SK-MEL-5 (cell line): ENCODE results near the gene DRGX. TPM values are rescaled to one million over a fixed set of nuclear protein-coding genes. Genes with fewer than 3 reads are reported as not detected.

Experiments
- DNase-seq: peaks from one replicate; pipeline ENCODE4 v3.0.0-alpha.2; 2016; ENCODE audit warnings: low read depth, low spot score
- in situ Hi-C: cut with HindIII; loops from 2 replicates; pipeline ENCODE4 v1.10.0; 2016; ENCODE audit warnings: low sequenced_read_pairs, high pct_unique_total_duplicates, low pct_unique_long_range_greater_than_20kb
- total RNA-seq: library from RNA; depleted of rRNA; stranded (reverse); fragments of >200 nt; shearing (Covaris generic); gene quantifications from 2 replicates; pipeline ENCODE4 v1.2.3, GENCODE V29; 2014

Gene DRGX
- total RNA-seq, 1 experiment from 2014 or later, result not detected

DNA sequence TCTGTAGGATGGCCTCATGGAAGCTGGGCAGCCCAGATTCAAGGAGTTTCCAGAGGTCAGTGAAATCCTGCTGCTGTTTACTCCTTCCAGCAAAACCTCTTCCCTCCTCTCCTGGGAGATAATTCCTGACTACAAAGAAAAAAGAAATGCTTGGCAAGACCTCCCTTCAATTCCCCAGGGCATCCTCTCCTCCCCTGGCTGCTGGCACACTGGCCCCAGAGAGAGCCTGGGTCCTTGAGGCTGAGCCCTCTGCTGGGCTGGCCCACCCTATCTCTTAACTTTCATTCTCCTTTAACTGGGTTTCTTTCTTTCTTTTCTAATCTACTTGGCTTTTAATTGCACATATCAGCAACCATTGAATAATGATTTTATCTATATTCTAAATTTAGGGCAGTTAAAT lies 7.7 kb downstream of the DRGX start:
- in situ Hi-C loops, result no loop called here
- no peak for DNase-seq

DNA sequence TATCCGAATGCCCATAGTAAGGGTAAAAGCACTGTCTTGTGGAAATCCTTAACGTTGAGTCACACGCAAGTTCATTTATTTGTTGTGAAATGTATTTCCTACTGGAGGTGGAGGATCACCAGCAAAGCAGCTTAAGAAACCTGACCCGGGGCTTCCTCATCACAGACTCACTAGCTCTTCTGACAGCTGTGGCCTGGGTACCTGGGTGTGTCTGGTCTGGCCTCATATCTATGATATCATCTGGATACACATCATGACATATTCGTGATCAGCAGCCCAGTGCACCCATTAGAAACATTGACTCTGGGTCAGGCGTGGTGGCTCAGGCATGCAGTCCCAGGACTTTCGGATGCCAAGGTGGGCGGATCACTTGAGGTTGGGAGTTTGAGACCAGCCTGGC lies 8.8 kb downstream of the DRGX start:
- in situ Hi-C loops, result no loop called here
- DNase-seq, result no peak

DNA sequence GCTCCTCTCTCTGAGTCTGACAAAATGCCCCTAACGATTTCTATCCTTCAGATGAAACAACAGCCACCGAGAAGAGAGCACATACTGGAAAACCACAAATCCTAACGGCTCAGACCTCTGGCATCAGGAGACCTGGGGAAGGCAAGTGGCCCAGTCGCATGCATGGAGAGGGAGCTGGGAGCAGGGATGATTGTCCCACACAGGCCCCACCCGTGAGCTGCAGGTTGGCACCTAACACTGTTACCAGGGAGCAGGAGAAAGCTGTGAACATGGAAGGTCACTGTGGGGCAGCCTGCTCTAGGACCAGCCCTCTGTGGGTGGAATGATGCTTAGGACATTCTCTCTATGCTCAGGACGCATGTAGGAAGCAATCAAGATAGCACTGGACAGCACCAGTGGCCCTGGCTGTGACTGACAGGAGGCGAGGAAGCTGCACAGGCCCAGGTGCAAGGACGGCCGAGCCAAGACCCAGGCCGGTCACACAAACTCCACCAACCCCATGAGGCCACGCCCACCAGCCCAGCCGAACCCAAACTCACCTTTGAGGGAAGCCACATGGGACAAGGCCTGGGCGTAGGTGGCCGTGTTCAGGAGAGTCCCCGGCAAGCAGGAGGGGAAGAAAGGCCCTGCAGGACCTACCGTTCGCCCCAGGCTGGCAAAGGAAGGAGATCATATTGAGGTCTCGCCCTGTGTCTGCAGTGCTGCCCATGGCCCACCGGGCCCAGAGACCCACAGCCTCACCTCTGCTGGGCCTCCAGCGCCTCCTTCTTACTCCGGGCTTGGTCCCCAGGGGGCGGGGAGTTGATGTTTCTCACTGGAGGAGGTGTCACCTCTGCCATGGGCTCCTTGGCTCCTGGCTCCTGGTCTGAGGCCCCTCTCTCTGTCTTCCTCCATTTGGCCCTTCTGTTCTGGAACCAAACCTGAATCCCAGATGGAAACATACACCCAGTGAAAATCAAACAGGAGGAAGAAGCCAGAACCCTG lies 9.7 kb downstream of the DRGX start:
- in situ Hi-C loops, result no loop called here
- no peak for DNase-seq

DNA sequence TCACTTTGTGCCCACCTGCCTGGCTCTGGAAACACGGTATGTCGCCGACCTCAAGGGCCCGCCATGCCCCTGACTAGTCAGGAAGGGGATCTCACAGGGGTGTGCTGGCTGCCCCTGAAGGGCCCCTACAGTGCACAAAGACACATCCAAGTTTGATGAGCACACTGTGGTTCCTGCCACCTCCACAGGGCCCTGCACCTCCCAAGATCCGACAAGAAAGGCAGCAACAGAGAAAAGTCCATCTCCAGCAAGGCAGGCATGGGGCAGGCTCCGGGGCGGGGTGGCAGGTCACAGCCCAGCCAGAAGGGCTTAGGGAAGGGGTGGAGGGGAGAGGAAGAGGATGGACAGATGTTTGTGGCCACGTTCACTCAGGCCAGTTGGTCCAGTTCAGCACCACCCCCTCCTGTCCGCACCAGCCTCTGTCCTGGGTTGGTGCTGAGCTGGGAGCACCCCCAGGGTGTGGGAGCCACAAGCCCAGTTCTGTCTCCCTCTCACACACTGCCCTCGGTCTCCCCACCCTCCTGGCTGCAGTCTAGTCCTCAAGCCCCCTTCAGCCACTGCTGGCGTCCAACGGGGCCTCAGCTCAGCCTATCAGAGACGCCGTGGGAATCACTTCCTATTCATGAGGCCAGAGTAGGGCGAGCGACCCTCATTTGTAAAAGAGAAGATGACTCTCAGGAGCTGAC lies 11.5 kb downstream of the DRGX start:
- in situ Hi-C loops, result no loop called here
- no peak for DNase-seq

DNA sequence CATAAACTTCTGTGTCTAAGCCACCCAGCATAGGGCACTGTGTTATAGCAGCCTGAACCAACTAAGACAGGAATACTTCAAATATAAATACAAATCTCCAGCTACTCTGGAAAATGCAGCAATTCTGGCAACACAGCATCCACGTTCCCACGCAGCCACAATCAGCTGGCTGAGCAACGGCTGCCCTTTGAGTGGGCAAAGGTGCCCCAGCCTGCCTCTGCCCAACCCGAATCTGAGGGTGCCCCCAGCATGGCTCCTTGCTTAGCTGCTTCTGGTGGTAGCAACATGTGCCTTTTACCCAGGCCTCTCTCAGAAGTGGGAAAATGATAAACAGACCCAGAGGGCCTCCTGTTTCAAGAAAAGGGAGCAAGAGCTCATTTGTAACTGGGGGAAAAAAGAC lies 12.0 kb downstream of the DRGX start:
- no peak for DNase-seq
- in situ Hi-C loops, result no loop called here

DNA sequence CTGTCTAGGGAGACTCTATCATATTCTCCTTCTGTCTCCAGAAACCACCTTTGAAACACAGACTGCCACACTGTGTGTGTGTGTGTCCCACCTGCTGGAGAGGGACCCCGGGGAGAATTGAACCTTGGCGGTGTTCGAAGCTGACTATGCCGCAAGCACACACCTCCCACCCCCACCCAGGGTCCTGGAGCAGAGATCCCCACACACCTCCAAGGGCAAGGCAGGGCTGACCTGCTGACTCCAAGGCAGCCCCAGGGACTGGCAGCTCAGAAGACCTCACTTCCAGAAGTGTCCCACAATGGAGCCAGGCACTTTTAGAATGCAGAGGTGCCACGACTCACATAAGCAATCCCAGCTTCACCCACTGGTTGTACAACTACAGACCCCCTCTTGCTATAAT lies 13.1 kb downstream of the DRGX start:
- in situ Hi-C loops, result no loop called here
- no peak for DNase-seq

DNA sequence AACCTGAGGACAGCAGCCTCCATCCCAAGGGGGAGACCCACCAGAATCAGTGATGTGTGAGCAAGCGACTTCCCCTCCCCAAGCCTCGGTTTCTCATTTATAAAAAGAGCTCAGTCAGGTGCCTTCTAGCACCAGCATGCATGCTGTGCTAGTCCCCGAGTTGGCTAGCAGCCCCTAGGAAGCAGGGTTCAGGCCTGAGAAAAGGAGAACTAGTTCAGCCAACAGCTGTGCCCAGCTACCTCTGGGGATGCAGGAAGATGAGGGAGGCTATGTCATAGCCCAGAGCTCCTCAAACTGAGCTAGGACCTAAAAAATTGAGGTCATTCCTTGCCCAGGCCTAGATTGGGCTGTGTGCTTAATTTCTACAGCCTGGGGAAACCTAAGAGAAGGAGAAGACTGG lies 13.7 kb downstream of the DRGX start:
- no peak for DNase-seq
- in situ Hi-C loops, result no loop called here

DNA sequence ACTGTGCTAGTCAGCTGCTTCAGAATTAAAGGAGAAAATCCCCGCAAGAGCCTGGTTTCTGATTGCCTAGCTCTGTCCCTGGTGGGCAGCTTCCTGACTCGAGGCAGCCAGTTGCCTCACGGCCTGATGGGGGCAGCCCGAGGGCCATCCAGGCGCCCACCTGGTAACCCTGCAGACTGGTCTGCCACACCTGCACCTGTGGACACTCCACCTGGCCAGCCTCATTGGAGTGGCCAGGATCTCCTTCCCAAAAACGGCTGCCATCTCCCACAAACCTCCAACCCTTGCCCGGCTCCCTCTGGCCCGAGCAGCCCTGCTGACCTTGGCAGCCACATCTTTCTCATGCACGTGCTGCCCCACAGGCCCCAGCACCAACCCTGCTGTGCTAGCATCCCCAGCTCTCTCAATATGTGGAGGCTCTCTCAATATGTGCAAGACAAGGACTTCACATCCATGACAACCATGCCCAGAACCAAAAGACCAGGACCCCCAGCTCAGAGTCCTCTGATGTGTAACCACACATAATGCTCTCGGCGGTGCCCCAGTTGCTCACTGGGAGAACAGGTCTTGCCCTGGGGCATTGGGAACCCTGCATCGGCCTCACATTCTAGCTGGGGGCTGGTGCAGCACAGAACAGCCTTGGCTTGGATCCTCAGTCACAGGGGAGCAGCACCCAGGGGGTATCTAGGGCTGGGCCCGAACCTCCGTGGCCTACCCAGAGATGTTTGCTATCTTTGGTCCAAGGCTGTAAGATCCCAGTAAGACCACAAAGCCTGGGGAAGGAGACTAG lies 14.6 kb downstream of the DRGX start:
- in situ Hi-C loops, result no loop called here

DNA sequence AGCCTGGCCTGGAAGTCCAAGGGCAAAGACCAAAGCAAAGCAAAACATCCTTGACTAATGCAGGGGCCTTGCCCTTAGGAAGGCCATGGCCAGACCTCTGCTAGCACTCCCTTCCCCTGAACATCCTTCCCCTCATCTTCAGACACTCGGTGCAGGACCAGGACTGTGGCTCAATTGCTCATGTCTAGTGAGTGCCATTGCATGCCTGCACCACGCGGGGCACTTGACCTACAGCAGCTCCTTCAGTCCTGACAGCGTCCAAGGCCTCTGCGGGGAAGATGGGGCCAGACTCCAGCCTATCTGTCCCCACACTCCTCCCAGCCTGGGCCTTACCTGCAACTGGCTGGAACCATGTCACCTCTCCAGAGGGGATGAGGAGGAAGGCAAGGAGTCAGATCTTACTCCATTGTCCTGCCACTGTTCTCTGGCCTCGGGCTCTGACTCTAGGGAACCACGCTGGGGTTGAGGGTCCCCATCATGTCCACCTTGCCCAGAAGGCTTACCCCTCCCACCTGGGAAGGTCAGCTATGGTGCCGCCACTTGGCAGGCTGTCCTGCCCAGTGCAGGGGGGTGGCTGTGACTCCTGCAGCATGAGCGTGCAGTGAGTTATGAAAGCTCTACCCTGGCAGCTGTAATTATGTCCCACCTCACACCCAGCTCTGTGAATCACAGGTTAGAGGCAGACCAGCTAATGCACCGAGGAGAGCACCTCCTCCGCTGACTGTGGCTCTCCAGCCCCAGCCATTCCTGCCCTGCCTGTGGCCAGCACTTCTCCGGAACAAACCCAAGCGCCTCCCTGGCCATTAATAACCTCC lies 16.1 kb downstream of the DRGX start:
- in situ Hi-C loops, result no loop called here
- peak; percentile 57 for DNase-seq

More for the DNA sequence above, 14.6 kb downstream of the DRGX start:
- no peak for DNase-seq

DNA sequence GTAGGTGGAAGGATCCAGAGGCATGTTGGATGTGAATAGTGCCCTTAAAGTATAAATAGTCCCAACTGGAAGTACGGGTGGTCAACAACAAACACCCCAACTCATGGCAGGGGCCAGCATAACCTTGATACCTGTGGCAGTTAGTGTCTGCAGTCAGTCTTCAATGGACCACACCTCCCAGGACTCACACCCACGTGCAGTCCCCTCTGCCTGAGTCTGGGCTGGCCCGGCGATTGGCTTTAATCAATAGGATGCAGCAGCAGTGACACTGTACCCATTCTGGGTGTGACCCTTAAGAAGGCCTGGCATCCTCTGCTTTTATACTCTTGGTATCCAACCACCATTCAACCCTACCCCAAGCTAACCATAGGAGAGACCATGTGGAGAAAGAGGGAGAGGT lies 18.6 kb downstream of the DRGX start:
- in situ Hi-C loops, result no loop called here
- DNase-seq, result no peak

DNA sequence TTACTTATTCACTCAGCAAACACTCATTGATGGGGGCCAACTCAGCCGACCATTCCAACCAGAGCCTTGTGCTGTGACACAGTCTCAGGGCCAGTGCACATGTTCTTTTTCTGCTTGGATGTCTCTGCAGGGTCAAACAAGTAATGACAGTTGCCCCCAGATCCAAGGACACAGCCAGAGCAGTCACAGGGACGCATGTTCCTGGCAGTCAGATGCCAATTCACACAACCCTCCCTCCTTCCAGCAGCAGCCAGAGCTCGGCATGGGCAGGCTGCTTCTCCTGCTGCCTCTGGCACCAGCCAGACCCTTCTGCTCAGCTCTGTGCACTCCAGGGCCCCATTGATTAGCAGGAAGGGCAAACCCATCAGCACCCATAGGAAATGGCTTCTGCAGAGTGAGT lies 20.3 kb downstream of the DRGX start:
- no peak for DNase-seq
- in situ Hi-C loops, result no loop called here

DNA sequence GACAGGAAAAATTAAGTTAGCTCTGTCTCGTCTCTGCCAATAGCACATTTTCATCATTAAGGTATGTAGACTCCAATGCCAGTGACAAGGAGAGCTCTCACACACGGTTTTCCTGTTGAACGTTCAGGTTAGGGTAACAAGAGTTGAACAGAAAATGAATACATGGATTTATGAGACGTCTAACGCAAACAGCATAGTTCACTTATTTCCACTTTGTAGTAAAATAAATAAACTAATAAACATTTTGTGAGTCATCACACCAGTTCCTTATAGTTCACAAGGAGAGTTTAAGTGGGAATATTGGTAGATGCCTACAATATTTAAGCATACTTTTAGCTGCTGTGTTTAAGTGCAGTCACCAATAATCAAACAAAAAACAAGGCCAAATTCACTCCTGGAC lies 21.1 kb downstream of the DRGX start:
- no peak for DNase-seq
- in situ Hi-C loops, result no loop called here

DNA sequence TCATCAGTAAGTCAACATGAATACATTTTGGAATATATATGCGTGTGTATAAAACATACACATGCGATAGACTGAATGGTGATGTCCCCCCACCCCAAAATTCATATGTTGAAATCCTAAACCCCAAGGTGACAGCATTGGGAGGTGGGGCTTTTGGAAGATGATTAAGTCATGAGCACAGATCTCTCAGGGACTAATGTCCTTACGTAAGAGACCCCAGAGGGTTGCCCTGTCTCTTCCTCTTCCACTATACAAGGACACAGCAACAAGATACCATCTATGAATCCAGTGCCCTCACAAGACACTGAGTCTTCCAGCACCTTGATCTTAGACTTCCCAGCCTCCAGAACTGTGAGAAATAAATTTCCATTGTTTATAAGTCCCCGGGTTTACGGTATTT lies 22.5 kb downstream of the DRGX start:
- in situ Hi-C loops, result no loop called here
- DNase-seq, result no peak

DNA sequence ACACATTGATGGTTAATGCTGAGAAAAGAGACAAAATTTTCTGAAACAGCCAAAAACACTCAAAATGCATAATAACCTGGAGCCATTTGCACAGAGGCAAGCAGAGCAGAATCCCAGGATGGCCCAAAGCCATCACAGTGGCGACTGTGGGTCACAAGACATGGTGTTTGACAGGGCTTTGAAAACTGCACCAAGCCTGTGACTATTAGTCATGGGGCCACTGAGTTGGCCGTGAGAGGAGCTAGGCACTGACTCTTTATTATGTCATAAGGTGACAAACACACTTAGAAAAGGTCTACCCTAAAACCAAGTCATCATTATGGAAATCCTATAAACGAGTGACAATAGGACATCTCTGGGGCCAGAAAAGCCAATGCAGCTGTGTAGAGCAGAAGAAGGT lies 23.9 kb downstream of the DRGX start:
- DNase-seq, result no peak
- in situ Hi-C loops, result no loop called here

DNA sequence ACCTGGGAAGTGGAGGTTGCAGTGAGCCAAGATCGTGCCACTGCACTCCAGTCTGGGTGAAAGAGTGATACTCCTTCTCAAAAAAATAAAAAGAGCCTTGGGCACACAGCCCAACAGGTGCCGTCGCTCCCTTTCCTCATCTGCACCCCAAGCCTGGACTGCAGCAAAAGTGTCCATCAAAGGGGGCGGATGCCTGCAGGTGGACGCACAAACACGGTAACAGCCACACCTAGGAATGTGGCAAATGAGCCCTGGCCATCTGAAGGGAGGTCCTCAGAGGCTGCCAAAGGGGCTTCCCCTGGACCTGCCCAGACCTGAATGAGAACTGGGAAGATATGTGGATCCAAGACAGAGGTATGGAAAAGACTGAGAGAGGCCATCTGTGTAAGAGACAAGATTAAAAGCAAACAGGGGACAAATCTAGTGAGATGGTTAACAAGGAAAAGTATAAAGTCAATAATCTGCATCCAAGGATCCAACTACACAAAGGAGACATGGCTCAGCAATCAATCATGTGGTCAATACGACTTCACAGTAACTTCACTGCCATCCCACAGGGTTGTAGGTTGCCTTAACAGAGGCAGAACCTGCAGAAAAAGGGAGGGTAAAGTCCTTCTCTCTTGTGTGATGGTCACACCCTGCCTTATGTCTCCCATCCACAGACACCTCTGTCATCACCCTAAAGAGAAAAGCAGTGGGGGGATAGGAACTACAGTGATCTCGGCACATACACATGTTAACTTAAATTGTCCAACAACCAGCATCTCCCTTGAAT lies 25.4 kb downstream of the DRGX start:
- in situ Hi-C loops, result no loop called here
- no peak for DNase-seq

DNA sequence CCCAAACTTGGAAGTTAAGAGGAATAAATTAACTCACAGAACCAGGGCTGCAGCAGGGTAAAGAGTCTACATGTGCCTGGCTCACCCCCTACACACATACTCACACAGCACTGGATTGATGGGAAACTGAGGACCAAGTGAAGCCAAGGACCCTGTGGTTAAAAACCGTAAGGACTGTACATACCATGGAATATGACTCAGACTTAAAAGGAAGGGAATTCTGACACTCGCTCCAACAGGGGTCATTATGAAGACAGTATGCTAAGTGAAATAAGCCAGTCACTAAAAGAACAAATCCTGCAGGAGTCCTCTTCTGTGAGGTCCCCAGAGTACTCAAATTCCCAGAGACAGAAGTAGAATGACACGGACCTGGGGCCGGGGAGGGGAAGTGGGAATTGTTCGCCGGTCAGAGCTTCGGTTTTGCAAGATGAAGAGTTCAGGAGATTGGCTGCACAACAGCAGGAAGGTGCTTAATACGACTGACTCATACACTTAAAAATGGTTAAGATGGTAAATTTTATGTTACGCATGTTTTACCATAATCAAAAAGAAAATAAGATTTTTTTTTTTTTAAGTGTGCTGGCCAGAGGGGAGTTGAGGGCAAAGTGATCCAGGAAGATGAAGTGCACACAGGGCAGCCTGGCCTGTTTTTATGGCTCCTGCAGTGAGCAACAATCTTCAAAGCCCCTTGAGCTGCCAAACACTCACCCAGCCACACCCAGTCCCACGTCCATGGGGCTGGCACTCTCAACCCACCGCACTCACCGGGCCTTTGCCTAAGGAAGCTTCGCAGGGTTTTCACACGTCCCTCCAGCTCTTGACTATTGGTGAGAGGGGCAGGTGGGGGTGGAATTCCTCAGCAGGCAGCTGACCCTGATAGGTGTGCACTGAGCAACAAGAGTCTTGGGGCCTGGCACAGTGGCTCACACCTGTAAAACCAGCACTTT lies 26.4 kb downstream of the DRGX start:
- in situ Hi-C loops, result no loop called here

More for the DNA sequence above, 26.4 kb downstream of the DRGX start:
- no peak for DNase-seq
